GM19468 (cell line): Measurements from ENCODE around the gene ACAD11.
"Not testable (repeated sequence)": the region's sequence is repeated elsewhere in the genome, so short reads cannot be mapped to it uniquely, and the experiment has no call there.

ENCODE experiments used
- ATAC-seq: cut with Tn5 transposase; IDR thresholded peaks from one replicate; pipeline ENCODE4 v1.9.1; 2021; ENCODE audit warnings: mild to moderate bottlenecking, moderate library complexity, moderate number of reproducible peaks; ENCODE audit not compliant: unreplicated experiment; ENCODE audit errors: extremely low read depth

Gene ACAD11

GRCh38 chr3:132652640-132653270, 6.9 kb downstream of the ACAD11 start:
- ATAC-seq: no peak

- ATAC-seq: no peak
Measured at GRCh38 chr3:132650153-132650552, 9.5 kb downstream of the ACAD11 start.

DNA sequence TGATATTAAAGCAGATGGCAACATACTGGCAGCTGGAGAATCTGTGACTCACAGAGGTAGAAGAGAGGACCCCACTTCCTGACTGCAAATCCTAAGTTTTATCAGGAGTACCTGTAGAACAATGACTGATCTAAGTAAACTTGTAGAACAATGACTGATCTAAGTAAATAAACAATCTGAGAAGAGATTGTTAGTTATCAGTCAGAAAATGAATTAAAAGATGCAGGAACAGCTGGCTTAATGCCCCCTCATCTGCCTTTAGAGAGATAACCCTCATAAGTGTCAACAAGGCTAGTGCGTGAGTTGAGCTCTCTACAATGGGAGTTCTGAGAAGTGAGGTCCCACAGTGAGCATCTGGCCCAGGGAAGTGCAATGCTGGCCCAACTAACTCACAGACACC, 14.6 kb downstream of the ACAD11 start:
- no peak for ATAC-seq

GRCh38 chr3:132643366-132643765, 16.2 kb downstream of the ACAD11 start:
- ATAC-seq: no peak

GRCh38 chr3:132642539-132642847, 17.1 kb downstream of the ACAD11 start:
- ATAC-seq: no peak

- no peak for ATAC-seq
Measured at GRCh38 chr3:132641837-132642538, 17.6 kb downstream of the ACAD11 start.

DNA sequence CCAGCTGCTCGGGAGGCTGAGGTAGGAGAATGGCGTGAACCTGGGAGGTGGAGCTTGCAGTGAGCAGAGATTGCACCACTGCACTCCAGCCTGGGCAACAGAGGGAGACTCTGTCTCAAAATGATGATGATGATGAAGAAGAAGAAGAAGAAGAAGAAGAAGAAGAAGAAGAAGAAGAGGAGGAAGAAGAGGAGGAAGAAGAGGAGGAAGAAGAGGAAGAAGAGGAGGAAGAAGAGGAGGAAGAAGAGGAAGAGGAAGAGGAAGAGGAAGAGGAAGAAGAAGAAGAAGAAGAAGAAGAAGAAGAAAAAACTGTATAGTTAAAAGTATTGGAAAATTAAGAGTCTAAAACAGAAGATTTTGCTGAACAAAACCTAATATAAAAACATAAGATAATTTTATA, 18.2 kb downstream of the ACAD11 start:
- ATAC-seq: not testable (repeated sequence)

DNA sequence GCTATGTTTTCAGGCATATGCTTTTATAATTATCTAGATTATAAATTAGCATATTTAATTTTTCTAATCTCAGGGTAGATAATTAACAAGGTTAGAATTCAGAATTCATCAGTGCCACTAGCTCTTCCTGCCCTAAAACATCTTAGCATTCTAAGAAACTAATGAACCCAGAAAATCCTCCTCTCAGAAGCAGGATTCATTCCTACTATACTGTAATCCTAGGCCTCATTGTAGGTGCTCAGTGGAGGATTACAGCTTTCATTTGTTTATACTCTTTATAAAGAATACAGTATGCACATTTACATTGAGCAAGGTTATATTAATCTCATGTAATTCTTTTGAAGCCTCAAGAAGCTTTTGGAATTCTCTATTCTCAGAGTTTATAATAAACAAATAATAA, 20.9 kb downstream of the ACAD11 start:
- ATAC-seq: no peak

DNA sequence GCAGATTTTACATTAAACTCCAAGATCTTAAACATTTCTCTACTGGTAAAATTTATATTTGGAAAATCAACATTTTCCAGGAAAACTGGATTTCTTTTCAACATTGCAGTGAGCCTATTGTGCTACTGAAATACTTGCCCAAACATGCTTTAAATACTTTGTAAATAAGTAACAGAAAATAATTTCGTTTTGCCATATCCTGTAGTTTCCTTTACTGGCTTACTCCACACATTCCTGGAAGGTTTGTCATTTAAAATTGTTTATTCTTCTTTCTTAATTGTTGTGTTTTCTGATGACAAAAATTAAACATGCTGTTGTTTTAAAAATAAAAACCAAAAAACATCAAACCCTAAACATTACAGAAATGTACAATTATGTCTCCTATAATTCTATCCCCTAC, 22.0 kb downstream of the ACAD11 start:
- ATAC-seq: no peak

DNA sequence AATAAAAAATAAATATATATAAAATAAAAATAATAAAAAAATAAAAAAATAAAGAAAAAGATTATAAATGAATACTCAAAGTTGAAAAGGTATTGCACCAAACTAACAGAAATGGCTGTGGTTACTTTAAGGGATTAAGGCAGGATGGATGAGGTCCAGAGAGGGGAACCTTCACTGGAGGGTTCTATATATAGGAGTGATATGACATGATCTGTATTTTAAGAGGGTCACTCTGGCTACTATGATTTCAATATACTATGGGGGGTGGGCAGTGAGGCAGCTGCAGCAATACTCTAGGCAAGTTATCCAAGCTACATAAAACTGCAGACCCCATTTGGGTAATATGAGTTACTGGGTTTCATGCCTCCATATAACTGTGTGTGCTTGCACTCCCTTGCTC, 24.6 kb downstream of the ACAD11 start:
- ATAC-seq: no peak

DNA sequence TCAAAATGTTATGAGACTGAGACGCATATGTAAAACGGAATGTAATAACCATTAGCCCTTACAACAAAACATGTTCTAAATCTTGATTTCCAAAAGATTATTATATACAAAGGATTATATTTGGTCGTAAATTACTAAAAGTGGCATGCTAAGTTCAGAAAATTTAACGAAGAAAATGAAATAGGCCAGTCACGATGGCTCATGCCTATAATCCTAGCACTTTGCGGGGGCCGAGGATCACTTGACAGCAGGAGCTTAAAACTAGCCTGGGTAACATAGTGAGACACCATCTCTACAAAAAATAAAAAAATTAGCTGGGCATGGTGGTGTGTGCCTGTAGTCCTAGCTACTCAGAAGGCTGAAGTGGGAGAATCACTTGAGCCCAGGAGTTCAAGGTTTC, 29.0 kb downstream of the ACAD11 start:
- ATAC-seq: no peak

DNA sequence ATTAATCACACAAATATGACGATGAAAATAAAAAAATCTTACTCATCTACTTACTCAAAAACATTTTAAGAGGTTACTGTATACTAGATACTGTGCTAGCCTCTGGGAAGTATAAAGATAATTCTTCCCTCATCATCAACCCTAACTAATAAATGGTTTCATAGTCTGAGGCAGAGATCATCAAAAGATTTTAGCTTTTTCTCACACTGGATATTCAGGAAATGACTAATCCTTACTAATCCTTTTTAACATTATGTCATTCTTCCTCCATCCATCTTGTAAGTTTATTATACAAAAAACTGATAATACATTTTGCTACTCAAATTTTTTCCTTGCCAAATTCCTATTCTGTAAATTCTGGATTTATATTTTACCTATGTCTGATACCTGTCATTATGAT, 29.7 kb downstream of the ACAD11 start:
- no peak for ATAC-seq

GRCh38 chr3:132628157-132628556, 31.5 kb downstream of the ACAD11 start:
- ATAC-seq: no peak

GRCh38 chr3:132626955-132627354, 32.7 kb downstream of the ACAD11 start:
- ATAC-seq: no peak

DNA sequence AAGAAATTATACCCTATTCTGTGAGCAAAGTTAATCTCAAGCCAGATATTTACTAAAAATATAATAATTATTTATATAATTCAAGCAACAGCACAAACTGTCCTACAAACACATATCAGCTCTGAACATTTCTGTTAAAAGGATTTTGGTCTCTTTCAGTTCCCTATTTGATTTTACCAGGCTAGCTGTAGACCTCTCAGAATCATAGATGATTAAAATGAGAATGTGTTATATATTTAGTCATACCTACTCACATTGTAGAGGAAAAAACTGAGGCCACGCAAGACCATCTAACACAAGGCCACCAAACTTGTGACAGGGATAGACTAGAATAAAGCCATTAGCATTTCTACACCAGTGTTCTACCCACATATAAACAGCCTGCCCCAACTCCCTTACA, 34.0 kb downstream of the ACAD11 start:
- peak; percentile 70 for ATAC-seq

DNA sequence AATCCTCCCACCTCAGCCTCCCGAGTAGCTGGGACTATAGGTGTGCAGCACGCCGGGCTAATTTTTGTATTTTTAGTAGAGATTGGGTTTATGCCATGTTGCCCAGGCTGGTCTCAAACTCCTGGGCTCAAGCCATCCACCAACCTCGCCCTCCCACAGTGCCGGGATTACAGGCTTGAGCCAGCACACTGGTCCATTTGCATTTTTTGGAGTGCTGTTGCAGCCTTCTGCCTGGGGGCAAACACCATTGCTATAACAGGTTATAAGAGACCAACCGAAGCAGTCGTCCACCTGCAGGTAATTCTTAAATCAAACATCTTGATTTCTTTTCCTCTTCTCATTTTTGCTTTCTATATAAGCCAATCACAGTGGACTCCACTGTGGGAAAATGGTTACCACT, 34.8 kb downstream of the ACAD11 start:
- no peak for ATAC-seq

DNA sequence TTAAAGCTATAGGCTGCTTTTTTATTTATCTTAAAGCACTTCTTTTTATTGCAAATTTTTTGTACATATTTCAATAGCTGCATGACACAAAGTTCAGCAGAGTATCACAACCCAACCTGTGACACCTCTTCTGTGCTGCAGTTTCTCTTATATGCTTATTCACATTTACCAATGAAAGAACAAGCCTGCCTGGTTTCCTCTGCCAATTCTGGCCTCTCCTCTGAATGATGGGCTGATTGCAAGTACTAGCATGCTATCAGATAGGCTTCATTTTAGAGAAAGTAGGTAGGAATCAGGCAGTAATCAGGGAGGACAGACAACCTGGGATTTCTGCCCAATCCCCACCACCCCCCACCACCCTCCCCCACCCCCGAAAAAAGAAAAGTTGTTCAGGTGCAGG, 36.0 kb downstream of the ACAD11 start:
- ATAC-seq: no peak

- no peak for ATAC-seq
Measured at GRCh38 chr3:132622761-132623160, 36.8 kb downstream of the ACAD11 start.

GRCh38 chr3:132622148-132622547, 37.5 kb downstream of the ACAD11 start:
- no peak for ATAC-seq

- ATAC-seq: no peak
Measured at GRCh38 chr3:132616780-132617179, 42.8 kb downstream of the ACAD11 start.

DNA sequence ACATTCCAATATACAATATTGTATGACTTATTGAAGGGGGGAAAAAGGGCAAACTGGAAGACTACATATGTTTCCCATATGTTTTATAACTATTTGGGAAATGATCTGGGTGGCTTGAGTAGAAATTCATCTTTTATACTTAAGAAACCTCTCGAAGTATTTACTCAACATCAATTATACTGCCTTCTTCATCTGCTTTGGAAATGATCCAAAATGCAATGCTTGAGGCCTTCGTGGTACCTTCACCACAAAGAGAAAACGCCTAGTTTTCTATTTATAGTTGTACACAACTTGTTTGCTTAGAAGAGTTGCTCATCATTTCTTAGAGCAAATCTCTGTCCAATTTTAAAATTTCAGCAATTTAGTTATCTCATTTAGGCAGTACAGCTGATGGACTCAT, 43.7 kb downstream of the ACAD11 start:
- no peak for ATAC-seq

- not testable (repeated sequence) for ATAC-seq
Measured at GRCh38 chr3:132615301-132615700, 44.3 kb downstream of the ACAD11 start.
